Hepatocyte (in vitro differentiated cells): Measurements from ENCODE around the gene PCDHB8. TPM values are rescaled to one million over a fixed set of nuclear protein-coding genes. Genes with fewer than 3 reads are reported as not detected.
"Not testable (repeated sequence)": the region's sequence is repeated elsewhere in the genome, so short reads cannot be mapped to it uniquely, and the experiment has no call there.

Experiments
- DNase-seq: peaks from one replicate; pipeline ENCODE4 v3.0.0-alpha.2; 2016; ENCODE audit warnings: low spot score
- H2AFZ ChIP-seq: fragments of 200-600 bp; sonication (generic); 2 replicates; pipeline ENCODE4 v1.6.0; 2016; ENCODE audit warnings: antibody characterized with exemption, mild to moderate bottlenecking
- H3K27ac ChIP-seq: fragments of 200-600 bp; sonication (generic); 2 replicates; pipeline ENCODE4 v1.5.1; 2016; ENCODE audit warnings: mild to moderate bottlenecking
- H3K27me3 ChIP-seq: fragments of 200-600 bp; sonication (generic); 2 replicates; pipeline ENCODE4 v1.6.1; 2016
- H3K36me3 ChIP-seq: fragments of 200-600 bp; sonication (generic); replicated peaks from 2 replicates; pipeline ENCODE4 v1.5.1; 2016; ENCODE audit warnings: low read depth; ENCODE audit not compliant: insufficient read depth
- H3K4me1 ChIP-seq: fragments of 200-600 bp; sonication (generic); 2 replicates; pipeline ENCODE4 v1.5.1; 2016; ENCODE audit warnings: mild to moderate bottlenecking, moderate library complexity; ENCODE audit not compliant: insufficient read depth
- H3K4me2 ChIP-seq: fragments of 200-600 bp; sonication (generic); 2 replicates; pipeline ENCODE4 v1.6.0; 2016
- H3K4me3 ChIP-seq: fragments of 200-600 bp; sonication (generic); 2 replicates; pipeline ENCODE4 v1.5.1; 2016; ENCODE audit warnings: mild to moderate bottlenecking
- H3K79me2 ChIP-seq: fragments of 200-600 bp; sonication (generic); 2 replicates; pipeline ENCODE4 v1.6.0; 2017; ENCODE audit warnings: mild to moderate bottlenecking
- H3K9me2 ChIP-seq: fragments of 200-600 bp; sonication (generic); replicated peaks from 2 replicates; pipeline ENCODE4 v1.6.0; 2017; ENCODE audit warnings: mild to moderate bottlenecking; ENCODE audit not compliant: insufficient read depth
- H3K9me3 ChIP-seq: fragments of 200-600 bp; sonication (generic); 2 replicates; pipeline ENCODE4 v1.5.1; 2016; ENCODE audit warnings: low read depth, mild to moderate bottlenecking
- H4K20me1 ChIP-seq: fragments of 200-600 bp; sonication (generic); 2 replicates; pipeline ENCODE4 v1.6.0; 2016; ENCODE audit warnings: mild to moderate bottlenecking; ENCODE audit not compliant: insufficient read depth, poor library complexity, severe bottlenecking
- CTCF ChIP-seq: fragments of 200-600 bp; sonication (generic); IDR thresholded peaks from 2 replicates; pipeline ENCODE4 v1.5.1; 2016; ENCODE audit warnings: antibody characterized with exemption, mild to moderate bottlenecking; ENCODE audit not compliant: poor library complexity
- EZH2 ChIP-seq: fragments of 200-600 bp; sonication (generic); IDR thresholded peaks from 2 replicates; pipeline ENCODE4 v1.6.1; 2016; ENCODE audit warnings: antibody characterized with exemption, mild to moderate bottlenecking, borderline replicate concordance
- EZH2phosphoT487 ChIP-seq: fragments of 200-600 bp; sonication (generic); IDR thresholded peaks from one replicate; pipeline ENCODE4 v1.6.1; 2018; ENCODE audit warnings: antibody characterized with exemption, mild to moderate bottlenecking, low read depth, moderate library complexity; ENCODE audit not compliant: unreplicated experiment, severe bottlenecking
- WGBS: methylation state at CpG from one replicate; pipeline ENCODE4 v1.1.6; 2016; ENCODE audit warnings: low lambda C conversion rate; ENCODE audit errors: missing lambda C conversion rate; 5-methylcytosine and 5-hydroxymethylcytosine counted together
- polyA plus RNA-seq: library from polyadenylated mRNA; unstranded; fragments of >200 nt; fragmentation: Nextera tagmentation; extraction: Ambion mirVana; gene quantifications from 2 replicates; pipeline ENCODE4 v1.2.1, GENCODE V29; 2016
- total RNA-seq: library from RNA; depleted of rRNA; stranded (reverse); fragments of >200 nt; gene quantifications from 2 replicates; pipeline ENCODE4 v1.2.3, GENCODE V29; 2014

PCDHB8 gene
- total and polyA plus RNA-seq, 2 experiments from 2014 or later = 0.63 to 0.75 TPM

GRCh38 chr5:141182248-141182647 lies 4.7 kb downstream of the PCDHB8 start, which contains the start of gene PCDHB16:
TSS of gene PCDHB16 (plus strand) at chr5:141182387. CDS start at chr5:141182560, 173 bp downstream.
- H2AFZ ChIP-seq = peak within 1 kb of the TSS; percentile 28
- H3K36me3 ChIP-seq = no peaks in the 10 kb centered on the region
- peak; percentile 51 for DNase-seq
- H3K4me1 ChIP-seq = no peaks in the 10 kb centered on the region
- no peaks in the 10 kb centered on the region for H3K27me3 ChIP-seq
- no peaks in the 10 kb centered on the region for H3K9me2 ChIP-seq
- TF ChIP-seq CTCF (peak; percentile 43), EZH2 (no peak)
- no peaks in the 10 kb centered on the region for H3K79me2 ChIP-seq
- H3K9me3 ChIP-seq = peaks cover 5% of the 10 kb centered on the region
- H3K4me3 ChIP-seq = peak within 1 kb of the TSS; percentile 8
- H3K27ac ChIP-seq = peak within 1 kb of the TSS; percentile 67
- WGBS = 34% methylated on average over 13 of the region's 13 CpGs
- H3K4me2 ChIP-seq = peak within 1 kb of the TSS; percentile 51
- no peaks in the 10 kb centered on the region for H4K20me1 ChIP-seq

- H2AFZ ChIP-seq, H3K27ac ChIP-seq, H3K27me3 ChIP-seq, H3K4me3 ChIP-seq, DNase-seq, H3K36me3 ChIP-seq, H3K9me2 ChIP-seq, H3K4me1 ChIP-seq, H4K20me1 ChIP-seq, H3K4me2 ChIP-seq, H3K9me3 ChIP-seq, H3K79me2 ChIP-seq: not testable (repeated sequence)
- 98% methylated on average over 38 of the region's 69 CpGs for WGBS
These were observed 6.7 kb downstream of the PCDHB8 start for GRCh38 chr5:141184117-141184855.

- no peak within 1 kb of the TSS for H2AFZ ChIP-seq
- H4K20me1 ChIP-seq = no peaks in the 10 kb centered on the region
- 48% methylated on average over 9 of the region's 9 CpGs for WGBS
- TF ChIP-seq CTCF (peak; percentile 28), EZH2phosphoT487 (no peak)
- H3K27me3 ChIP-seq = no peaks in the 10 kb centered on the region
- no peak within 1 kb of the TSS for H3K4me3 ChIP-seq
- peak; percentile 21 for DNase-seq
- H3K9me3 ChIP-seq = peaks cover 5% of the 10 kb centered on the region
- H3K27ac ChIP-seq = no peak within 1 kb of the TSS
- no peaks in the 10 kb centered on the region for H3K79me2 ChIP-seq
- no peaks in the 10 kb centered on the region for H3K9me2 ChIP-seq
- no peak within 1 kb of the TSS for H3K4me2 ChIP-seq
- no peaks in the 10 kb centered on the region for H3K36me3 ChIP-seq
- no peaks in the 10 kb centered on the region for H3K4me1 ChIP-seq
These were observed 9.4 kb downstream of the PCDHB8 start, which contains the start of gene PCDHB9 for GRCh38 chr5:141186897-141187512. TSS of gene PCDHB9 (plus strand) at chr5:141187161. CDS start at chr5:141187319, 158 bp downstream.

GRCh38 chr5:141188682-141189081 lies 11.1 kb downstream of the PCDHB8 start:
- H3K79me2 ChIP-seq, H3K4me1 ChIP-seq, H3K9me3 ChIP-seq, H3K9me2 ChIP-seq, H4K20me1 ChIP-seq, H3K36me3 ChIP-seq, H3K27me3 ChIP-seq, H3K27ac ChIP-seq, H2AFZ ChIP-seq, DNase-seq, H3K4me2 ChIP-seq, H3K4me3 ChIP-seq: not testable (repeated sequence)
- 96% methylated on average over 26 of the region's 37 CpGs for WGBS

GRCh38 chr5:141189131-141189530 lies 11.5 kb downstream of the PCDHB8 start:
- H3K36me3 ChIP-seq, H3K4me2 ChIP-seq, H4K20me1 ChIP-seq, H3K9me3 ChIP-seq, DNase-seq, H2AFZ ChIP-seq, H3K27me3 ChIP-seq, H3K27ac ChIP-seq, H3K79me2 ChIP-seq, H3K4me3 ChIP-seq, H3K4me1 ChIP-seq, H3K9me2 ChIP-seq: not testable (repeated sequence)
- 97% methylated on average over 18 of the region's 35 CpGs for WGBS
